Effector CD8-positive, alpha-beta T cell (primary cell): ENCODE results near the gene PRKCB.
A peak's percentile ranks its signal among the peaks of the same experiment; 100 is the strongest.
"Not testable (repeated sequence)": the region's sequence is repeated elsewhere in the genome, so short reads cannot be mapped to it uniquely, and the experiment has no call there.

ENCODE experiments used
- DNase-seq: peaks from one replicate; lab custom pipeline; 2025; lab: John Stamatoyannopoulos, UW

Gene PRKCB

GRCh38 chr16:24009955-24010354, 174.2 kb downstream of the PRKCB start:
- DNase-seq = no peak

- peak; percentile 71 for DNase-seq
Observed at GRCh38 chr16:24010440-24011089, 174.8 kb downstream of the PRKCB start.

DNA sequence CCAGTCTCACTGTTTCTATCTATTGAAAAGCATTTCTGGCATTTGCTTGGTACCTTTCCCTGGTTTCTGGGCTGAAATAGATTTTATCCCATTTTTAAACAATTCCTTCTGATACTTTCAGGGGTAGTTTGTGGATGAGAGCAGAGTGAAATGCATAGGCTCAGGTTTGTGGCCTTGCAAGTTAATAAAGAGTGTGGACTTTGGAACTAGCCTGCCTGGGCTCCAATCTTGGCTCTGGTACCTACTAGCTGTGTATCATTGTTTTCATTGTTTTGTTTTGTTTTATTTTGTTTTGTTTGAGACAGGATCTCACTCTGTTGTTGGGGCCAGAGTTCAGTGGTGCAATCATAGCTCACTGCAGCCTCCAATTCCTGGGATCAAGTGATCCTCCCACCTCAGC, 175.5 kb downstream of the PRKCB start:
- DNase-seq = no peak

GRCh38 chr16:24013054-24013636, 177.4 kb downstream of the PRKCB start:
- DNase-seq = no peak

- DNase-seq = peak; percentile 27
Observed at GRCh38 chr16:24013864-24014645, 178.3 kb downstream of the PRKCB start.

- not testable (repeated sequence) for DNase-seq
Observed at GRCh38 chr16:24014955-24015354, 179.2 kb downstream of the PRKCB start.

DNA sequence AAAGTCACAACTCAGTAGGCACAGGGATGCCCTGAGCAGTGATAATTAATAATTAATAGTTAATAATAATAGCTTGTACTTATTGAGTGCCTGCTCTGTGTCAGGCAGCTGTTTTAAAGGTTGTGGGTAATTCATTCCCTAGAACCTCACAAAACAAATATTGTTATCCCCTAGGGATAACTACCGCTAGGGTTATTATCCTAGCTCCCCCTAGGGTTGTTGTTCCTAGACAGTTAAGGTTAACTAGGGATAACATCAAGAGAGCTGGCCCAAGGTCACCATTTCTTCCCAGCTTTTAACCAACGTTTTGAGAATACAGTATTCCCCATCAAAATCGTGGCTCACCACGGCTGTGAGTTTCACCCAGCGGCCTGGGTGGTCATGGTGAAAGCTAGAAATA, 180.1 kb downstream of the PRKCB start:
- no peak for DNase-seq

DNA sequence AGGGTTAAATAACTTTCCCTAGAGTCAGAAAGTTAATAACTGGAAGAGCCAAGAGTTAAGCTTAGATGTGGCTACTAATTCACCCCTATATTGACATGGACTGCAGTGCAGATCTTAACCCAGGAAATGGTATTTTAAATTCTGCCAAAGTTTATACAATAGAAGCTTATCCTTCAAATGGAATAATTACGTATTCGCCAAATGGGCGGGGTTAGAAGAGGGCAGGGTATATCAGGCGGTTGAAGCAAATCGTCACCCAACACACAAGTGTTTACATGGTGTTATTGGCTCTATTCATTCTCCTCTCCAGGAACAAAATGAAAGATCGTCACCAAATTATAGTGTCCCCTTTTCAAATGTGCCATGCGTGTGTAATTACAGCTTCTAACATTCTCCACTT, 182.7 kb downstream of the PRKCB start:
- no peak for DNase-seq

GRCh38 chr16:24022797-24023196, 187.0 kb downstream of the PRKCB start:
- no peak for DNase-seq

DNA sequence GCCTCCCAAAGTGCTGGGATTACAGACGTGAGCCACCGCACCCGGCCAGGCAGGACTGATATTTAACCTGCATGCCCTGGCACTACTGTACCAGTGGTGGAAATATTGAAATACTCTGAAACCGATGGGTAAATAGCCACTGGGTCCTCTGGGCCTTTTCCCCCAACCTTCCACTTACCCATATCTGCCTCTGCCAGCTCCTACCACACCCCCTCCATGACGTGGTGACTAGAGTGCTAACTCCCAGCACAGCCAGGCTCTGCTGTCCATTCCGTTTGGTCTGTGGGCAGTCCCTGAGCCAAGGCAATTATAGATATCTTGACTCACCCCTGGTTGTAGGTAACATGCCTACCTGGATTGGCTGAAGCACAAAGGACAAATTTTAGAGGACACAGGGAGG, 187.8 kb downstream of the PRKCB start:
- no peak for DNase-seq

DNA sequence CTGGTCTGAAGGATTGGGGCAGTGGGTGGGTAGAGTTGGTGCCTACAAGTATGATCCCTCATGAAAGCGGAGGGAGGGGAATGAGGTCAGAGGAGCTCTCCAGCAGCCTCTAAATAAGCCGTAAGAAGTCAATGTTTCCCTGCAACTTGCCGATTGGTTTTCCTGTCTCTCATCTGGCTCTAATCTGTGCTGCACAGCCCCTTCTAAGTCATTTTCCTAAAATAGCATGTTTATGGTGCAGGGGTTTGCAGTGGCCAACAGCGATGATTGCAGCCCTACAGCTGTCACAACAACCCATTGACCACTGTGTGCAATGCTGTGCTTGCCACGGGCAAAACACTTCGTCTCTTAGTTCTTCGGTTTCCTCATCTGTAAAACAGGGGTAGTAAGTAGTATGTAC, 189.2 kb downstream of the PRKCB start:
- DNase-seq = no peak

- no peak for DNase-seq
Observed at GRCh38 chr16:24027466-24027865, 191.7 kb downstream of the PRKCB start.

- not testable (repeated sequence) for DNase-seq
Observed at GRCh38 chr16:24029841-24030240, 194.1 kb downstream of the PRKCB start.

- no peak for DNase-seq
Observed at GRCh38 chr16:24035127-24035842, 199.5 kb downstream of the PRKCB start.

DNA sequence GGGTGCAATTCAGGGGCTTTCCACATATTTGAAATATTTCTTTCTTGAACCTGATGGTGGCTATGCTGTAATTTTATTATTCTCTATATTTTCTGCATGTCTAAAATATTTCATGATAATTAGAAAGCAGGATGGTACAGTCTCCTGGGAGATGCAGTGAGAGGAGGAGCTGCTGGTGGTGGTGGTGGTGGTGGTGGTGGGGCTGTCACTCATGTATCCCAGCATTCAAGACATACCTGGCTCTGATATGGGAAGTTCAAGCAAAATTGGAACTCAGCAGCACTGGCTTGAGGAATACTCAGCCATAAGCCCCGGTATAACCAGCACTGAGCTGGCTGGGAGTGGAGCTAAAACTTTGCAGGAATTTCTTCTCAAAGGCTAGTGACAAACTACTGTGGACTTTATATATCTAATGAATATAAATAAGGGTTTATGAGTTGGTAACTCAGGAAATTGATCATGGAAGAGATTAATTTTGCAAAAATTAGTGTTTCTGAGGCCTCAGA, 200.3 kb downstream of the PRKCB start:
- no peak for DNase-seq

- peak; percentile 15 for DNase-seq
Observed at GRCh38 chr16:24036614-24037013, 200.8 kb downstream of the PRKCB start.

- DNase-seq = no peak
Observed at GRCh38 chr16:24037335-24037734, 201.6 kb downstream of the PRKCB start.

- DNase-seq = peak; percentile 49
Observed at GRCh38 chr16:24041834-24042631, 206.2 kb downstream of the PRKCB start.

DNA sequence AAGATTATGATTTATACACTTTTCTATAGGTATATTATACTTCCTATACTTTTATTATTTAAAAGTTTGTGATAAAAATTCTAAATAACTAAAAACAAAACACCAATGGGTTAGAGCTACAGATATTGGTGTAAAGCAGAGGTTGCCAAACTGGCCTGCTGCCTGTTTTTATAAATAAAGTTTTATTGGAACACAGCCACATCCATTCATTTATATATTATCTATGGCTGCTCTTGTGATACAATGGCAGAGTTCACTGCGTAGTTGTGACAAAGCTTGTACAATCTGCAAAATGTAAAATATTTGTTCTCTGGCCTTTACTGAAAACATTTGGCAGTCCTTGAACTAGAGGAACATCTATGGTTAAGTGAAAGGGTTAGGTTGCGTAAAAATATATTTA, 208.7 kb downstream of the PRKCB start:
- DNase-seq = no peak

GRCh38 chr16:24045641-24046040, 209.9 kb downstream of the PRKCB start:
- no peak for DNase-seq

DNA sequence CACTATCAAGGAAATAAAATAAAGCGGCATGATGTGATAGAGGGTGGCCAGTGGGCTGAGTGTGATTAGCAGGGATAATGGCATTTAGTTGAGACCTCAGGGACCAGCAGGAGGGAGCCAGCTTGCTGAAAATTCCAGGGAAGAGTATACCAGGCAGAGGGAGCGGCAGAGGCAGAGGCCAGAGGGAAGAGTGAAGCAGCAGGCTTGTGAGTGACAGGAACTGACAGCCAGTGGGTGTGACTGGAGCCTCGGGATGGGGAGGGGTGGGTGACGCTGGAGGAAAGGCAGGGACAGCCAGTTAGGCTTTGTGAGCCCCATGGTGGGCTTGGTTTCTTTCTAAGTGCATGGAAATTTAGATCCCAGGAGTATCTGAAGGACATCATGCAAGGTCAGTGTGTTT, 210.7 kb downstream of the PRKCB start:
- no peak for DNase-seq
